ENCODE measurements around the gene WDR1.

WDR1 gene

GRCh38 chr4:10050261-10050661, 66.3 kb downstream of the WDR1 start:
- in situ Hi-C loops (cut with MboI; ENCODE audit: low sequenced_read_pairs) = no loop called here

GRCh38 chr4:10048941-10049697, 67.5 kb downstream of the WDR1 start:
- in situ Hi-C loops (cut with MboI; ENCODE audit: low sequenced_read_pairs) = no loop called here

- in situ Hi-C loops (cut with MboI; ENCODE audit: low sequenced_read_pairs) = no loop called here
These were observed 68.6 kb downstream of the WDR1 start for GRCh38 chr4:10047967-10048366.

GRCh38 chr4:10046471-10046870, 70.1 kb downstream of the WDR1 start:
- in situ Hi-C loops (cut with MboI; ENCODE audit: low sequenced_read_pairs) = no loop called here

DNA sequence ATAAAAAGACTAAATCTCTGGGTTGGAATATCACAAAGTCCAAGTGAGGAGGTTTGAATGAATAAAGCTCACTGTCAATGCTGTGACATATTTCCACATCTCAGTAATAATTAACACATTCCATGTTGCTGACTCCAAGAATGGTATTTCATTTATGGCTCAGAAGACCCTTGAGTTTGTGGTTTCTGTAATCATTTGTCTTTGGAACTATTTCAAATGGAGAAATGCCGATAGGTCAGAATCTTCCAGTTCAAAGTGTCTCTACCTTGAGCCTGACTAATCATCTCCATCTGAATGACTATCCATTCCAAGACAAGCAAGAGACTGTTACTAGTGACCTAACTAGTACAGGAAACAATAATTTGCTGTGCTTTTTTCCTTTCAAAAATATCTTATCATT, 71.1 kb downstream of the WDR1 start:
- in situ Hi-C loops (cut with MboI; ENCODE audit: low sequenced_read_pairs) = no loop called here

DNA sequence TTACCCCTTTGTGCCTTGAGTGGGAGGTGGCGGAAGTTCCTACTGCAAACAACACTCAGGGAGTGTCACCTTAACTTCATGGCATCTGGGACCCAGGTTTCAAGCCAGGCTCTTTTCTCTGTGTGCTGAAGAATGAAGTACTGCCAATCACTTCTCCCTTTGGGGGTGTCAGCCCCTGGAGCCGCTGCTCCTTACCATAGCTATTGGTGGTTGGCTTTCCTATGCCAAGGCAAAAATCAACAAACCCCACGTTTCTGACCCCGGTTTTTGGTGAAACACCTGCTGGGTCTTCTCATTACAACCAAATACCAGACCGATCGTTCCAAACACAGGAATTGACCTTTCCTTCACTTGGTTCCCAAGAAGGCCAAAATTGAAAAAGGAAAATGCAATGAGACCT, 75.6 kb downstream of the WDR1 start:
- in situ Hi-C loops (cut with MboI; ENCODE audit: low sequenced_read_pairs) = no loop called here

GRCh38 chr4:10040049-10040892, 76.3 kb downstream of the WDR1 start:
- in situ Hi-C loops (cut with MboI; ENCODE audit: low sequenced_read_pairs) = no loop called here

- in situ Hi-C loops (cut with MboI; ENCODE audit: low sequenced_read_pairs) = no loop called here
These were observed 79.7 kb downstream of the WDR1 start for GRCh38 chr4:10036807-10037342.

DNA sequence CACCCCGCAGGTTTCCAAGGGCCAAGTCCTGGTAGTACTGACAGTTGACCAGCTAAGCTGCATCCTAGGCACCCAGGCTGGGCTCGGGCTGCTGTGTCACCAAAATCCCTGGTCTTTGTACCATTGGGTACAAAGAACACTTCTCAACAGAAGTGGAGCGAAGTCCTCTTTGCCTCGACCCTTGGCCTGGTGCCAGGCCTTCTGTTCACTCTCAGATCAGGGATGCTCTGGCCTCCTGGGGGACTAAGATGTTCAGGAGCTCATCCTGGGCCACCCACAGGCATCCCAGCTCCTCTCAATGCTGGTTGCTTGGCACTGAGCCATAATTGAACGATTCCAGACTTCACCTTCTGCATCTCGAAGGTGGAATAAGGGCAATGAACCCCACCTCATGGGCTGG, 81.5 kb downstream of the WDR1 start:
- in situ Hi-C loops (cut with MboI; ENCODE audit: low sequenced_read_pairs) = no loop called here

DNA sequence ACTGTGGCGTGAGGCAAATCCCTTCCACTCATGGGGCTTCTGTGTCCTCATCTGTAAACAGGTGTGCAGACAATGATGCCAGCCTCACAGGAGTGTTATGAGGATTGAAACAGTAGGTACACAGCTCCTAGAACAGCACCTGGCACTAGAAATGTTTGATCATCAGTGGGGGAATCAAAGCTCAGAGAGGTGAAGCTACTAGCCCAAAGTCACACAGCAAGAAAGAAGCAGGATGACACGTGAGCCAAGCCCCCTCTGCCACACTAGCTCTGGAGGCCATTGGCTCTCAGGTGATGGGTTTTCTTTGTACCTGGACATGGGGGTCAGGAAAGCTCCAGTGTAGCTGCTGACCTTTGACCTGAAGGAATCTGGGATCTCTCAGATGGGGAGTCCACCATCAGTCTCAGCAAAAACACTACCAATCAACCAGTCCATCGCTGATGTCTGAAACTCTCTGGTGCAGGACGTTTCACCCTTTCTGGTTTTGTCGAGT, 81.9 kb downstream of the WDR1 start:
- in situ Hi-C loops (cut with MboI; ENCODE audit: low sequenced_read_pairs) = no loop called here

DNA sequence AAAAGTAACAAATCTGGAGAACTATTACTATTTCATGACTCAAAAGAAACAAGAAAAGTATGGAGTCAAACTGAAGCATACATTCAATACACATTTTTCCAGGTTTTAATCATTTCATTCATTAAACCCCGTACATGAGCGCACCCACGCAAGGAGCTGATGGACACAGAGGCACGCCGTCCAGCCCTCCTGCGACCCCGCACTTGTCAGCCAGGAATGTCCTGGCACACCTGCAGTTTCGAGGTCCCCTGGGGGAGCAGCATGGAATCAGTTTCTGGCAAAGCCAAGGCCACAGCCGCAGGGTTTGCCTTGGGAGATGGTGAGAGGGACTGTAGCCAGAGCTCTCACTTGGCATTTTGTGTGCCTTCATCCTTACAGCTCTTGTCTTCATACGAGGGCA, 82.5 kb downstream of the WDR1 start:
- in situ Hi-C loops (cut with MboI; ENCODE audit: low sequenced_read_pairs) = no loop called here

DNA sequence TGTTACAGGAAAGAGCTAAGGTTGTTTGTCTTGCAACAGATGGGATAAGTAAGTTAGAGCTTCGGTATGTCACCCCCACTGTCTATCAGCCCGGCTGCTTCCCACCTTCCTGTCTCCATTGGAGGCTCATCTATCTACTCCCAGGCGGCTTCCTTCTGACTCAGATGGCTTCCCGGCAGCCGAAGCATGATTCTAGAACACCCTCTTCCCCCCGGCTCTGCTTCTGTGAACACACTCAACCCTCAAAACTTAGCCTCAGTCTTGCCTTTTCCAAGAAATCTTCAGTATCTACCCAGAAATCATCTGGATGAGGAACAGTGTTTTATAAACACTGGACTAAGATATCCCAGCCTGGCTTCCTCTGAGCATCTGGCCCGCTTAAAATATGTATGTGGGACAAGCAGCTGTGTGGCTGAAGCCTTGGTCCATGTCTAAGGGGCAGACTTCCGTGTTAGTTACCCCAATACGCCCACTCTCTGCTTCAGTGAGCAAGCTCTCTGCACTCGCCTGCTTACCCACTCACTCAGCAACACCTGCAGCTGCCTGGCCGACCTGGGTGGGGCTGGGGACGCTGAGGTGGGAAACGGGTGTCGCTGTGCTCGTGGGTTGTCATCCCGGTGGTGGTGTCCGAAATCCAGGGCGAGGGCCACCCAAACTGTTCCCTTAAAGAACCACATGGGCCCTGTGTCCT, 83.3 kb downstream of the WDR1 start:
- in situ Hi-C loops (cut with MboI; ENCODE audit: low sequenced_read_pairs) = no loop called here

DNA sequence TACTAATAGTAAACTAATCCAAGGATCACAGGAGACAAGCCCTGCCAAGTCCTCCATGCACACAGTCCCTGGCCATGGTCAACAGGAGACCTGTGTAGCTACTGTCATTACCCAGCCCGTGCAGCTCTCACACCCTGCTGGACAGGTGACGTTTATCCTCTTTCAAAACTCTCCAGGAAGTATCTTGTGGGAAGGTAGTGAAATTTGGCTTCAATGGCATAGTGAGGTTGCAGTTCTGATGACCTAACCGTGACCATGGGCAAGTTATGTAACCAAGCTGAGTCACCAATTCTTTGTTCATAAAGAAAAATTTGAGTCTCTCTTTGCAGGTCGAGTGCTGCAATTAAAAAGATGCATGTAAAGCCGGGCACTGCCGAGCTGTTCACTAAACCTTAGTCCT, 84.0 kb downstream of the WDR1 start:
- in situ Hi-C loops (cut with MboI; ENCODE audit: low sequenced_read_pairs) = no loop called here

DNA sequence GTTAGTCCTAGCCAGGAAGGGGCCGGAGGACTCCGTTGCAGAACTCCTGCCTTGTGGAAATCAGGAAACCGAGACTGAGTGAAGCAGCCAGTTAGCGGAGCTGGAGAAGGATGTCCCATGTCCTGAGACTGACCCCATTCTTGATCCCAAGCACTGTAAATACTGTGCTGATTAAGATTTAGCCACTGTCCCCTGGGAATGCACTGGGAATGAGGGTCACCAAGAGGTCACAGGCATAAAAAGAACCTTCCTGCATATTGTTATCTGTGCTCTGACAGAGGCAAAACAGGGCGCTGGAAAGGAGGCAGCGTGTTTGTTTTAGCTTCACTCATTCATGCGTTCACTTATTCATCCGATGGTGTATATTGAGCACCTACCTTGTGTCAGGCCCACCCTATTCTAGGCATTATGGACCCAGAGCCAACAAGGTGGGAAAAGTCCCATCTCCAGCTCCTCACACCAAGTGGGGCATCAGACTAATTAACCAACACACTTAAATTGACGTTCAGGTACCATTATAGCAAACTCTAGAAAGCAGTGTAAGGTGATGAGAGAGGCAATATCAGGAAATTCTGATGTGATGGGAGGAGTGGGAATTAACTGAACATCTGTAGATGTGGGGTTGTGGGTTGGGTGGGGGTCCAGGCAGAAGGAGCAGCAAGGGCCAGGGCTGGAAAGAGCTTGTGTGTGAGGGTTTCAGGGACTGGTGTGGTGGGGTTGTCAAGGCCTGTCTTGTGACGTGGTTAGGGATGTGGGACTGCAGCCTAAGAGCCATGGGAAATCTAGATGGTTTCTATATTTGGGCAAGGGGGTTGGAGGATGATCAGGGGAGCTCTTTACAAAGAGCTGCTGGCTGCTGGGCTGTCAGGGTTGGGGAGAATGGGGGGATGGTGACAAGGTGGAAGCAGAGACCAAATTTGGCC, 84.7 kb downstream of the WDR1 start:
- in situ Hi-C loops (cut with MboI; ENCODE audit: low sequenced_read_pairs) = no loop called here

DNA sequence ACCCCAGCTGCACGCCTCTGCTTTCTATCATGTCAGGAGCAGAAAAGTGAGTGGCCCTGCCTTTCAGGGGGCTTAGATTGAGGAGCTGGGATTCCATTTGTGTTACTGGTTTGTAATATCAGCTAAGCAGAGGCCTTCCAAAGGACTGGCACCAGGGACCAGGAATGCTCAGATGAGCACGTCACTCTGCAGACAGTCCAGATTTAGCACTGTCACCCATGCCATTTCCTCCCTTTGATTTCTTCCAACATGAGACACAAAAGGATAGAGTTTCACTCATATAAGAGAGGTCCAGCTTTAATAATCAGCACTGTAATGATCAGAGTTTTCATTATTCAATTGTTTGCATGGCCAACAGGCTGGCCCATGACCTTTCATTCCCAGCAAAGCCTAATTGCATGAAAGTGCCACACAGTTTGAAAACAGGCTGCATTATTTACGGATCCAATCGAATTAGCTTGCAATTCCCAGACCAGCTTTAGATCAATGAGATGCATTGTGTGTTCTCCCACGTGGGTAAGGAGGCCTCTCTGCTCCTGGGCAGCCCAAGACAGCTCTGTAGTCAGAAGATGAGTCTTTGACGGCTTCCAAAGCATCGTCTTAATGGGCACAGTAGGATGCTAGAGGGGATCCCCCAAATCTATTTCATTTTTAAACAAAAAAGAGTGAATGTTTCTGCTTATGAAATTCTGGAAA, 85.5 kb downstream of the WDR1 start:
- in situ Hi-C loops (cut with MboI; ENCODE audit: low sequenced_read_pairs) = no loop called here

- in situ Hi-C loops (cut with MboI; ENCODE audit: low sequenced_read_pairs) = no loop called here
These were observed 87.2 kb downstream of the WDR1 start for GRCh38 chr4:10029403-10029802.

DNA sequence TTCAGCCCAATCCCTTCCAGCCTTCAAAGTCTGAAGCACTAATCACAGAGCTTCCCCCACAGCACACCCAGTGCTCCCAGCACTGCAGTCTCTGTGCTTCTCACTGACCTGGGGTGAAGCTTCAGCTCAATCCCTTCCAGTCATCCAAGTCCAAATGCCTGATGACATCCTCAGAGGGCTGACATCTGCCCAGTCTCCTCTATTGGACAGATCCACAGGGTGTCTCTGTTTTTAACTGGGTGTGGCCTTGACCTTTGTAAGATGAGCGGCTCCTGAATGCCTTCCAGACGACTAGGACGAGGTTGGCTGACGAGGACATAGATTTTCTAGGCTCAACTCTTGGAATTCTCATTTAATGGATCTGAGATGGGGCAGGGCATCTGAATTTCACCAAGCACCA, 87.7 kb downstream of the WDR1 start:
- in situ Hi-C loops (cut with MboI; ENCODE audit: low sequenced_read_pairs) = no loop called here

DNA sequence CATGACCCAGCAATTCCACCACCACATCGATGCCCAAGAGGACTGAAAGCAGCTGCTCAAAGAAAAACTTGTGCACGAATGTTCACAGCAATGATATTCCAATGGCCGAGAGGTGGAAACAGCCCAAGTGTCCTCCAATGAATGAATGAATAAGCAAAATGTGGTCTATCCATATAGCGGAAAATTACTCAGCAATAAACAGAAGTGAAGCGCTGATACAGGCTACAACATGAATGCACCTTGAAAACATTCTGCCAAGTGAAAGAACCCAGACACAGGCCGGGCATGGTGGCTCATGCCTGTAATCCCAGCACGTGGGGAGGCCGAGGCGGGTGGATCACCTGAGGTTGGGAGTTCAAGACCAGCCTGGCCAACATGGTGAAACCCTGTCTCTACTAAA, 90.1 kb downstream of the WDR1 start:
- in situ Hi-C loops (cut with MboI; ENCODE audit: low sequenced_read_pairs) = no loop called here

DNA sequence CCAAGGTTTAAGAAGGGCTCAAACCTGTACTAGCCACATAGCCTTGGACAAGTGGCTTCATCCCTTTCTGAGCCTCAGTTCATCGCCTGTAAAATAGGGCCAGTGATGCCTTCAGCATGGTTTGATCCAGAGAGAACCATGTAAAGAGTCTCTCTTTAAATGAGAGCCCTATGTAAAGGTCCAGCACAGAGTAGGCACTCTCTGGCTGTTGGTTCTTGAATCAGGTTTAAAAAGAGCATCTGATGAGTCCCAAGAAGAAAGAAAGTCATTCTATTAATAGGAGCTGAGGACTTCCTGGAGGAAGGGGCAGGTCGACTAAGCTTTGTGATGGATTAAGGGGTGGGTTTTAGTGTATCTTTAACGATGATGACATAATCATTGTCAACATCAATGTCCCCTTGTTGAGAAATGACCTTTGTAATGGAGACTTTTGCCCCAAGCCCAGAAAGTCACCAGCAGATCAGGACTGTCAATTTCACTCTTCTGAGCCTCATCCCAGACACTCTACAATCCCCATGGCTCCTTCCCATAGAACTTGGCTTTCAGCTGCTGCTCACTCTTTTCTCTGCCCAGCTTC, 91.3 kb downstream of the WDR1 start:
- in situ Hi-C loops (cut with MboI; ENCODE audit: low sequenced_read_pairs) = no loop called here
